Measurements from ENCODE around the gene SERBP1.
"Not testable (repeated sequence)": the region's sequence is repeated elsewhere in the genome, so short reads cannot be mapped to it uniquely, and the experiment has no call there.

Gene SERBP1

DNA sequence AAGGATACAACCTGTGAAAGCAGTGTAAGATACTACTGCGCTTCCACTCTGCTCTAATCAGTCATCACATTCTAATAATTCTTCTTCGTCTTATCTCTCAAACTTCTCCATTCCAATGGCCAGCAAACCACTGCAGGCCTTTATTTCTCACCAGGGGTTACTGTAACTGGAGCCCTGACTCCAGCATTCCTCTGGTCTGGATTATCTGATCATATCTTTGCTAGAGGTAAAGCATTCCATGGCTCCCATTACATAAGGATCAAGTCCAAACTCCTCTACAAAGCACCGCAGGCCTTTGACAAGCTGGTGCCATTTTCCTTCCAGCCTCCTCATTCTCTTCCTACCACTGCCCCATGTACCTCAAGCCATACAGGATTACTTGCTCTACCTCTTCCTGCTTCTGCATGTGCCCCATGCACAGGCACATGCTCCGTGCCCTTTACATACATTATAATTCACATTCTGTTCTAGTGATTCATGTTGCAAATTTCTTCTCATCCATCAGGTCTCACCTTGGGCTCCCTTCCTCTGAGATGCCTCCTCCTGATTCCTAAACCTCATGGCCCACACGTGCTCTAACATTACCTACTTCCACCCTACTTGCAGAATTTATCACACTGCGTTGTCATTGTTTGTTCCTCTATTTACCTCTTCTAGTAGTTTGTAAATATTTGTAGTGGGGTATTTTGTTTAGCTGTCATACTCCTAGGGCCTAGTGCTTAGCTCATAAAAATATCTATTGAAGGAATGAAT, 9.3 kb upstream of the SERBP1 start:
- no peak for DNase-seq

DNA sequence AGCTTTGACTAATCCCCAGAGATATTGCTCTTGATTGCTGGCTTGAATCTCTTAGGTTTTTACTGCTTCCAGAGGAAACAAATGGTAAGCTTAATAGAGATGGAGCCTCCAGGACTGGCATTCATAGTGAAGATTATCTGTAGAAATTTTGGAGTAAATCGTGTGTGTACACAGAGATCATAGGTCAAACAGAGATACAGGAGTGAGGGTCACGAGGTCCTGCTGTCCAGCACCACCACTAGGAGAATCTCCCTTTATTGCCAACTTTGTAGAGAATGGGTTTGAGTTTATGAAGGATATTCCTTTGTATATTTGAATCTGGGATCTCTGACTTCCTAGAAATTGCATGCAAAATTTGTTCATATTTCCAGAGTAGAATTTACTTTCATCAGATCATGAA, 7.8 kb upstream of the SERBP1 start:
- no peak for DNase-seq

DNA sequence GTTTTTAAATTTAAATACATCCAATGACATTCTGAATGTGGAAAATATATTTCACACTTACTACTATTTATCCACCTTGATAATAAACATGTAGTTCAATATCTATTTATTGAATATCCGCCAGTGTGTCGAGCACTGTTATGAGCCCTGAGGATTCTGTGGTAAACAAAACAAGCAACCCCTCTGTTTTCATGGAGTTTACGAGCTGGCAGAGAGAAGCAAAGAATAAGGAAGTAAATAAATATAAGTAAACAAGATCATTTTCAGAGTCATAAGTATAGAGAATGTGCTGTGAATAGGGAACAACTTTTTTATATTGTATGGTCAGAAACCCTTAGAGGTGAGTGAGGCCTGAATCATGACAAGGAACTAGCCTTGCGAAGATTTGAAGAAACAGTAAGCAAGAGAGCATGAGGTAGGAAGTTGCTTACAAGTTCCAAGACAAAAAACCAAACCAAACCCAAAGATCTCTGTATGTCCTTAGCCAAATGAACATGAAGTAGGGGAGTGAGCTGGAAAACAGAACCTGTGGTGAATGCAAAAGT, 6.4 kb upstream of the SERBP1 start:
- DNase-seq = no peak

DNA sequence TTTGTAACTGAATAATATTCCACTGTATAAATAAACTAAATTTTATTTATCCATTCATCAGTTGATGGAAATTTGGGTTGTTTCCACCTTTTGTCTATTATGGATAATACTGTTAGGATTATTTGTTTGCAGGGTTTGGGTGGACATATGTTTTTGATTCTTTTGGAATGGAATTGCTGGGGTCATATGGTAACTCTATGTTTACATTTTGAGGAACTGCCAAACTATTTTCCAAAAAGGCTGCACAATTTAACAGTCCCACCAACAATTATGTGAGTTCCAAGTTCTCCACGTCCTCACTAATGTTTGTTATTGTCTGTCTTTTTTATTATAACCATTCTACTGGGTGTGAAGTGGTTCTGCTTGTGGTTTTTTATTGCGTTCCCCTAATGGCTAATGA, 4.3 kb upstream of the SERBP1 start:
- no peak for DNase-seq

DNA sequence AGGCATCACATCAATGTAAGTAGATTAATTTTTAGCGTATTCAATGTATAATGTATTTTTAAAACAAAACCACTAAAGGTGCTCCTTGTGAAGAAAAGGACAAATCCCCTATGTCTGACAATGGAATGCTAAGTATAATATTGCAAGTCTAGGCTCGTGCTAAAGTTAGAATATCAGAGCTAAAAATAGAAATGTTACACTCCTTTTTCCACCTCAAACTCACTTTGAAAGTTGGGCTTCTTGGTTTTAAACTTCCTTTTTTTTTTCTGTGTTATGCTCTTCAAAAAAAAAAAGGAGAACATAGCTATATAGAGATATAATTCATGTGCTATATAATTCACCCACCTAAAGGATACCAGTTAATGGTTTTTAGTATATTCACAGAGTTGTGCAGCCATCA, 3.6 kb upstream of the SERBP1 start:
- DNase-seq = no peak

DNA sequence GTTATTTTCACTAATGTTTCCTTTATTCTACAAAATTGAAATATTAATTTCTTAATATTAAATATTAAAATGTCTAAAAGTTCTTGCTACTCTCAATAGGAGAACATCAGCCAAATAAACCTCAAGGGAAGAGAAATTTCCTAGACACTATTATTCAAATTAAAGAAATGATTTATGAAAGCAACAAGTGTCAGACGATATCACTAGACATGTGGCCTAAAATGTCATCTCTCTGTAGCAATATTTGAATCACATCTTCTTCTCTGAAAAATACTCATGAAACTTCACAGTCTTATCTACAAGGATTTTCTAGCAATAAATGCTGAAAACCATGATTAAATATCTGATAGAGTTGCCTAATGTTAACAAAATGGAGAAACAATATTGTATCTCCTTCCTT, 2.5 kb upstream of the SERBP1 start:
- no peak for DNase-seq

DNA sequence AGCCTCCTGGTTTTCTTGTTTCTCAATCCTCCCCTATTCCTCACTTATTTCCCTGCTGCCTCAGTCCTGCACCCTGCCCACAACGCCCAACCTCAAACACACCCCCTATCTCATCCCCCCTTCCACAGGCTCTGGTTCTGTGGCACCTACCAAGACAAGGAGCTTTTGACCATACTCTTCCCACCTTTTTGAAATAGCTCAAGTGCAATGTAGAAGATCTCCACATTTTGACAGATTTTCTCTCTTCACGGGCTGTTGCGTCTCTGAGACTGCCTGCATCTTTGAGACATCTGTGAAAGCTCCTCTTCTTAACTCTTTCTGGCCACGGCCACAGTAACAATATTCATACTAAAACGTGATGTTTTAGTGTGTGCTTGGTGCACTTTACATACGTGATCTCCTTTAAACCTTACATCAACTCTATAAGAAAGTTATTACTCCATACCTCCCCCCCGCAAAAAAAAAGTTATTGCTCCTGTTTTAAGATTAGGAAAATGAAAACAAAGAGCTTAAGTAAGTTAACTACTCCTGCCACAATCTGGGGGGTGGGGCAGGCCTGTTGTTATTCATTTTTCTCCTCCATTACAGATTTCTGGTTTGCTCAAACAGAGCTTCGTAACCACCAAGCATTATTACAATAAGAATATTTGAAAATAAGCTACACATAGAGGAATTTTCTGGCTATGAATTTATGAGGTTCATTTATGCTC, 1.8 kb upstream of the SERBP1 start:
- no peak for DNase-seq

DNA sequence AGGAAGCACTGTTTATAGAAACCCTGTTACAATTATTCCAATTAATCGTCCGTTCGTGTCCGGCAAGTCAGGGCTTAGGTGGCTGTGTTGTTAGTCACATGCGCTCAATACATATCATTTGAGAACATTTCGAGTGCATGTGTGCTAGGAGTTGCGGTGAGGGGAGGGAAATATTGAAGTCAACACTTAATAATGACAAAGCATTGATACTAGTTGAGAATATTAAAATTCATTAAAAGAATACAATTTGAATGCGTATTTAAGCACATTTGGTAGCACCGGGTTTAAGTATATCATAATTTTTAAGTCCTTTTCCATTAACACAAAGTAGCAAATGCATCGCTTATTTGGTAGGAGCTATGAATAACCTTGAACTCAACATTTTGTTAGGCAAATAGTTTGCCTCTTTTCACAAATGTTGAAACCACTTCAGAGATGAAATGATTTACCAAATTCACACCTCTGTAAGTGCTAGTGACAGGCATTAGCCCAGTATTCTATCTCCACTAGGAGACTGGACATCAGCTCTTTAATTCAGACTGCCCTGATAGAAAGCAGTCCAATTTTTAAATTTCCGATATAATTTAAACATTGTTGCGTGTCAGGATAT, 1.1 kb upstream of the SERBP1 start:
- no peak for DNase-seq

DNA sequence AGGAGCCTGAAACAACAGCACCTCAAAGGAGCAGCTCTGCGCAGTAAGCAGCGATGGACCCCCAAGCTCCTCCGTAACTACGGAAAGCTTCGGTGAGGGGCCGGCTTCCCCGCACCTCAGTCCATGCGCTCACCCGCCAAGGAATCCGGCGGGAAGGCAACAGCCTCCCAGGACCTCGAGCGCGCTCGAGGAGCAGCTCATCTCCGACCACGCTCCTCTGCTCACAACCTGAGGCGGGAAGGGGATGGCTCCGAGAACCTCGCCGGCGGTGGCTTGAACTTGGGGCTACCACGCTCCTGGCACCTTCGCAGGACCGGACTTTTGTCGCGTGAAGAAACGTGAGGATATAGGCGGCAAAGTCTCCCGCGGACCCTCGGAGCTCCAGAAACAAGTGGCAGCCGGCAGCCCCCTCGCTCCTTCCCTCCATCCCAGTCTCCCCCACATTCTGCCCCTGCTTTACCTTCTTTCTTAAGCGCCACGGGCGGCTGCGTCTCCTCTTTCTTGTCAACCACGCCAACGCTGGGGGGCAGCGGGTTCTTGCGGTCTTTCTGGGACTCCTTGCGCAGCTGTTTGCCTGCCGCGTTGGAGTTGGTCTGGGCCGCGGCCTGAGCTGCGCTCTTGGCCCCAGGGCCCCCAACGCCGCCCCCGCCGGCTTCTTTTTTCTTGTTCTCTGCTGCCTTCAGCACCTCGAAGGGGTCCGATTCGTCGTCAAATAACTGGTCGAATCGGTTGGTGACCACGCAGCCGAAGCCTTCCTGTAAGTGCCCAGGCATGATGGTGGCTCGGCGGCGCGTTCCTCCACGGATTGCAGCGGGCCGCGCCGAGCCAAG, 459 bp downstream of the SERBP1 start:
- DNase-seq = no peak

DNA sequence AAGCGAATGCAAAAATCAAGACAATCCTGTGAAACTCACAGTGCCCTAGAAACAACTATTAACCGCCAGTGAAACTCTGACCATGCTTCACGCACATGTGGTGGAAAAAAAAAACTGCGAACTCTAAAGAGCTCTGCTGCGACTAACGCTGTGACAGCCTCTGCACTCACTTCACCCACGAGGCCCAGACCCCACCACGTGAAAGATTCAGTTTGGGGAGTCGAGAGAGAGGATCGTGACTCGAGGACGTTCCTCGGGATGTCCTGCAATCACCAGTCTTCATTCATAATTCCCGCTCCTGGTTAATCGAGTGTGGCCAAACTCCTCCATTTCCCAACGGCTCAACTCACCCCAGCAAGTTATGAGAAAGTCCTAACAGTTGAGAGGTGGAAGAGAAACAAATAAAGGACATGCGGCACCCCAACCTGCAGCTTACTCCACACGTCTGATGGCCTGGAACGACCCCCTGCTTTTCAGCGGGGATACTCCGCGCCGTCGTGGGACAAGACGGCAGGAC, 1.1 kb downstream of the SERBP1 start:
- DNase-seq = peak; percentile 31

DNA sequence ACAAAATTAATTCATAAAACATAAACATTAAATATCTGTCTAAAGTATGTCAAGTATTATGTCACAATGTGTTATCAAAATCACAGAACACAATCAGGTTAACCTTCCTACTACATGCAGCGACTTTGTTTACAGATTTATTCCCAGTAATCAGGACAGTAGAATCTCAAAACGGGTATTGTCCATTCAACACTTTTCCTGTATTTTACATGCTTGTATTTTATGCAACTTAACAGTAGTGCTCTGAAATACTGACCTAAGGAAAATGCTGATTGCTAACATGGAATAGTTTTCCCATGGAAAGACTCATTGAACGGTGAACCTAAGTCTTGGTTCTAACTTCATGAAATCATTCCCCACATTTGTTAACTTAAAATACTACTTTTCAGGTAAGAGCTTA, 2.3 kb downstream of the SERBP1 start:
- no peak for DNase-seq

DNA sequence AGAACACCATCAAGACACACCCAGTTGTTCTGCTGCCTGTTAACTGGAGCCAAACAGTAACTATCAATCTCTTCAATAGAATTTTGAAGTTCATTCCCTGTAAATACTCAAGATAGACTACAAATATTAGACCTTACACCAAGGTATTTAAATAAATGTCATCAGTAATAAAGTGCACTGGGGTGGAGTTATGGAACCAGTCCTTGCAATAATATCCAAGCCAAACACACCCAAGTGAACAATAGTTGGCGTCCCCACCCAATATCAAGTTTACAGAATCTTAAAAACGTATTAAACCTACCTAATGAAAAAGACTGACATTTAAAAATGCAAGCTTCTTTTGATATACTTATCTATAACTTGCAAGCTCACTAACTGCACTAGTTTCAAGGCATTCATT, 2.7 kb downstream of the SERBP1 start:
- no peak for DNase-seq

DNA sequence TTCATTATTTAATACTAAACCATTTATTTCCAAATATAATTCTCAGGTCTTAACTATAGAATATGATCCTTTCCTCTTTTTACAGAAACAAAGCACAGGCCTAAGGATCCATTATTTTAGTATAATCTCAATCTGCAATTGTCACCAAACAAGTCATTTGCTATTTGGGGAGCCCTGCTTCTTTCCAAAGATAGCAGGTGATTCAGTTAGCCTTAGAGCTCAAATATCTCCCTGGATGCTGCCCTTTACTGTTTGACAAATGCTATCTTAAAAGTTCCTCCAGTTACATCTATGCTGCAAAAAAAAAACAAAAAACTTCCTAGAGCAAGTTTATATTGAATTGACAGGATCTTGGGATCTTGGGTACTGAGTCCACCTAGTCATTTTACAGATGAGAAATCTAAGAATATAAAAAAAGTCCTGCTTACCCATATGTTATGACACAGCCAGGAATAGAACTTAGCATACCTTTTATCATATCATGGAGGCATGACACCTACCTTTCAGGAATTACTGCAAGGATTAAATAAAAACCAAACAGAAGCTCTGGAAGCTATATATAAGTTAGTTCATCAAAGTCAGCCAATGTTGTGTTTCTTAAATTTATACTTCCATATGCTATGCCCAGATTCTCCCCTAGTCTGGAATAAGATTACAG, 9.2 kb downstream of the SERBP1 start:
- DNase-seq = no peak

DNA sequence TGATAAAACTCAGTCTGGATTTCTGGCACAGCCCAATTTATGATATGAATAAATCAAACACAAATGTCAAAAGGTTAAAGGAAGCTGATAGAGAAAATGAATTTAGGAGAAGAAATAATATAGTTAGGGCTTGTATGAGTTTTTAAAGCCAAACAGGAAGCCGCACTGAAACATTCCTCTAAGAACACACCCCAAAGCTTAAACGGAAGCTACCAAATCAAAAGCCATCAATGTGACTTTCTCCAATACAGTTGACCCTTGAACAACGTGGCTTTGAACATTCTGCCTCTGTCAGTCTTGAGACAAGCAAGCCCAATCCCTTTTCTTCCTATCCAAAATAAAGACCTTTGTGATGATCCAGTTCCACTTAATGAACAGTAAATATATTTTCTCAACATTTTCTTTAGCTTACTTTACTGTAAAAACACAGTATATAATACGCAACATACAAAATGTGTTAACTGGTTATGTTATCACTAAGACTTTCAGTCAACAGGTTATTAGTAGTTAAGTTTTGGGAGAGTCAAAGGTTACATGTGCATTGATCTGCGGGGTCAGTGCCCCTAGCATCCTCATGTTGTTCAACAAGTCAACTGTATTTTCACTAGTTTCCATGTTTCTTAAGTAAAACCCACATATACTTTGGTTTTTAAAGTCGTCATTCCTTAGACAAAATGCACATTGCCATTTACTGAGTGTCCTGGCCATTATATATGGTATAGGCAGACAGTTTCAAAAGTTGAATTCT, 11.2 kb downstream of the SERBP1 start:
- no peak for DNase-seq

DNA sequence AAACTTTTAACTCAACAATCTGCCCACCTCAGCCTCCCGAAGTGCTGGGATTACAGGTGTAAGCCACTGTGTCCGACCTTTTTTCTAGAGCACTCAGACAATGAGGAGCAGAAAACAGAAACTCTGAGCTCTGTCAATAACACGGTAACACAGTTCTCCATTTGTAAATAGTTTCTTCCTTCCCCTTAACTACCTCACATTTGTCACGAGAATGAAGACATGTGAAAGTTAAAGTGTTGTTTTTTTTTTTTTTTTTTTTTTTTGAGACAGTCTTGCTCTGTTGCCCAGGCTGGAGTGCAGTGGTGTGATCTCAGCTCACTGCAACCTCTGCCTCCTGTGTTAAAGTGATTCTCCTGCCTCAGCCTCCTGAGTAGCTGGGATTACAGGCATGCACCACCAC, 12.5 kb downstream of the SERBP1 start:
- DNase-seq = not testable (repeated sequence)

DNA sequence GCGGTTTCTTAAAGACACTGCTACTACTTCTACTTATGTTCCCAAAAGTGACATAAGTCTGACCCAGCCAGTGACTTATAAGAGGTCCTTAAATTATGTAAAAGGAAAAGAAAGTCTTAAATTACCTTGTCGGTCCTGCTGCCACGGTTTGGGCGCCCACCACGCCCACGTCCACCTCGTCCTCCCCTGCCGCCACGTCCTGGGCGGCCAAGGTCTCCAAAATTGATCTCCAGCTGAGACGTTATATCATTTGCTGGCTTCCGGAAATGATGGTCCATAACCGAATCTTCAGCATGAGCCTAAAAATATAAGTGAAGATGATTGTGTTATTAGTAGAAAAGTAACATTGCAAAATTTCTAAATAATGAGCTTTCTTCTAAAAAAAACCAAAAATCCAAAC, 15.2 kb downstream of the SERBP1 start:
- DNase-seq = no peak

DNA sequence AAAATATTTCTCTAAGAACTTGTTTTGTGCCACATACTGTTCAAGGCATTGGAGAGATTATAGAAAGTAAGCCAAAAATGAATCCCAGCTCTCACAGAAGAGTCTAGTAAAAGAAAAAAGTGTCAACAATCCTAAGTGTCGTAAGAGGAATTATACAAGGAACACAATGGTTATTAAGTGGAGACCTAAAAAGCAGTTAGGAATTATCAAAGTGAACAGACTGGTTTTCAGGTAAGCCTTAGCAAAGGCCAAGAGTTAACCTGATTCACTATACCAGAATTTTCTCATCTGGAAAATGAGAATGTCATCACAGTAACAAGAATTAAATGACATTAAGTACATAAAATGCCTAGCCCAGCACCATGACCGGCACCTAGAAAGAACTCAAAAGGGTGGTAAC, 15.6 kb downstream of the SERBP1 start:
- DNase-seq = no peak

DNA sequence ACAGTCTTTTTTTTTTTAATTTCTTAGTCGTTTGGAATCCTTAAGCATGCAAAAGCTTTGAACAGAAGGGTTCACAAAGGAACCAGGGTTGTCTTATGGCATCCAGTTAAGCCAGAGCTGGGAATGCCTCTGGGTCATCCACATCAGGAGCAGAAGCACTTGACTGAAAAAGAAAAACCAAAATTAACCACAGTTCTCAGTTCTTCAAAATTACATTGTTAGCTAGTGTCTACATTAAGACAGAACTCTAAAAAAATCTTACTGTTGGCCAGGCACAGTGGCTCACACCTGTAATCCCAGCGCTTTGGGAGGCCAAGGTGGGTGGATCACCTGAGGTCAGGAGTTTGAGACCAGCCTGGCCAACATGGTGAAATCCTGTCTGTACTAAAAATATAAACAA, 17.1 kb downstream of the SERBP1 start:
- DNase-seq = not testable (repeated sequence)

DNA sequence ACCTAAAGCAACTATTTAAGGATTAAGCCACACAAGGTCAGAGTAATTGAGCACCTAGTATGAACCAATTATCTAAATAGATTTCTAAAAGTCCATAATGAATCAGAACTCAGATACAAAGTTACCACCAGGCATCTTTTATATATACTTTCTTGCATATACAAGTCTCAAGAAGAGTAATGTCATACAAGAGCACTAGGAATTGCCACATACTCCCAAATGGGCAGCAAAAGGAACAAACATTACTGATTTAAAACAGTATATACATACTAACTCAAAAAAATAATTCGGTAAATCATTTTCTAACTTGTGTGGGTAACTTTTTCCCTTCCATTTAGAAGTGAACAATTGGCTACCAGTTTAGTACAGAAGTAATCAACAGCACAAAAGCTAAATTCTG, 22.1 kb downstream of the SERBP1 start:
- no peak for DNase-seq

DNA sequence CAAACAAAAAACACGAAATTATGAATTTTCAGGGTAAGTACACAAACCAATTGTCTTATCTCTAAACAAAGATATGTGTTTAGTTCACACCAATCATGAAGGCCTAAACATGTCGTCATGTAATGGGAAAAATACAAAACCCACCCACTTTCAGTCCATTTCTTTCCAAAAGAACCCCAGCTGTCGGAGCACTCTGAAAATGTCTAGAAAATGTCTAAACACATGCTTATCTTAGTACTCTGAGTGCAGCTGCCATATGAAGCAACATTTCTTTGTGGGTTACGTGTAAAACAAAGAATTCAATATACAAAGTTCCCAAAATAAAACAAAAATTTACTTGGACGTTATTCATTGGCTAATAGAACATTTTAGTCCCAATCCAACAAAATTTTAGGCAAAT, 22.7 kb downstream of the SERBP1 start:
- DNase-seq = no peak

DNA sequence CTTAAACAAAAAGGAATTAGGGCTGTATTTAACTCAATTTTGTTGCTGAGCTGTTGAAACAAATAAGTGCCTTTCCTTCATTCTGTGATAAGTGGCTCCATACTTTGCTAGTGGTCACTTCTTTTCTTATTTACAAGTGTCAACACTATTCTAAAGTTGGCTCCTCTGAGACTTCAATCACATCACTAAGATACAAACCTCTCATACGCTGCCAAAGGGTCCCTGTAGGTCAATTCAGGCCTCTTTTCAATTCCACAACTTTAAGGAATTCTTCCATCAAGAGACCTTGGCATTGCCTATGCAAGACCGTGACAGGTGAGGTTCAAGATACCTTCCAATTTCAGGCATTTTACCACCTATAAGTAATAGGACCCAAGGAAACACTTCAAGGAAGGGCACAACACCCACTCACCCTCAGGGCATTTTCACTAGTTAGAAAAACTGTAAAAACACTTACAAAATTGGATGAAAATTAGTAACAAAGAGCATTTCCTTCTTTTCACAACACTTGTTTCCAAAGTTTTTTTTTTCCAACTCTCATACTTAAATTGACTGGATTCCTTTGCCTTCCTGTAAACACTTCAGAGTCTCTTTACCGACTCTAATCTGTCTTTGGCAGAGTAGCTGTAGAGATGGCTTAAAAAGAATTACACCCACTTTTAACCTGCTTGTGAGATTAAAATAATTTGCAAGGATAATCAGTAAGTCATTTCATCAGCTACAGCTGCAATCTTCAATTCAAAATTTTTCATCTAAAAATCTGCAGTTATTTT, 24.5 kb downstream of the SERBP1 start:
- no peak for DNase-seq

All from CD4-positive, alpha-beta T cell treated with Interleukin-12 subunit alpha and Interleukin-12 subunit beta, for 1 hour (primary cell).